ENCODE measurements around the gene SRI. TPM values are rescaled to one million over a fixed set of nuclear protein-coding genes. Genes with fewer than 3 reads are reported as not detected.
"Not testable (repeated sequence)": the region's sequence is repeated elsewhere in the genome, so short reads cannot be mapped to it uniquely, and the experiment has no call there.

The SRI gene
- polyA plus RNA-seq, 12 donors = 72.7 to 107 (median 87.7) TPM; not detected in 1

- no peak for DNase-seq
These were observed 18.5 kb downstream of the SRI start for GRCh38 chr7:88201305-88201704.

- DNase-seq = no peak
These were observed 19.0 kb downstream of the SRI start for GRCh38 chr7:88200789-88201188.

- DNase-seq = no peak
These were observed 19.6 kb downstream of the SRI start for GRCh38 chr7:88200261-88200660.

- DNase-seq = no peak
These were observed 27.9 kb downstream of the SRI start for GRCh38 chr7:88191911-88192310.

GRCh38 chr7:88185650-88186049, 34.2 kb downstream of the SRI start:
- no peak for DNase-seq

GRCh38 chr7:88184848-88185304, 35.0 kb downstream of the SRI start:
- no peak for DNase-seq

- no peak for DNase-seq
These were observed 36.8 kb downstream of the SRI start for GRCh38 chr7:88183051-88183450.

GRCh38 chr7:88176190-88176589, 43.6 kb downstream of the SRI start:
- no peak for DNase-seq

GRCh38 chr7:88172842-88173241, 47.0 kb downstream of the SRI start:
- DNase-seq = no peak

GRCh38 chr7:88169717-88170320, 50.0 kb downstream of the SRI start:
- peak; percentile 43 for DNase-seq

- no peak for DNase-seq
These were observed 52.1 kb downstream of the SRI start for GRCh38 chr7:88167721-88168120.

- no peak for DNase-seq
These were observed 52.6 kb downstream of the SRI start for GRCh38 chr7:88167223-88167622.

GRCh38 chr7:88165697-88166096, 54.1 kb downstream of the SRI start:
- DNase-seq = no peak

- DNase-seq = not testable (repeated sequence)
These were observed 60.1 kb downstream of the SRI start for GRCh38 chr7:88159741-88160140.

GRCh38 chr7:88156356-88156755, 63.5 kb downstream of the SRI start:
- no peak for DNase-seq

GRCh38 chr7:88155756-88156155, 64.1 kb downstream of the SRI start:
- no peak for DNase-seq

Other genes with a start within 250 kb of the SRI start
- 1 to 10 TPM in 11 of 12 donors, not detected in 1; 2.2 to 9.2 (median 4.8) TPM for gene STEAP4, start 86.9 kb upstream of the SRI start, polyA plus RNA-seq (ENCODE audit: insufficient read length in 12 of 12)

All from muscle of arm (tissue), 12 donors.